ENCODE results near the gene MALT1. TPM values are rescaled to one million over a fixed set of nuclear protein-coding genes. Genes with fewer than 3 reads are reported as not detected.
A peak's percentile ranks its signal among the peaks of the same experiment; 100 is the strongest.

The MALT1 gene
- total and polyA plus RNA-seq, 2 donors from 2014 or later = 10.4 to 39.4 TPM

DNA sequence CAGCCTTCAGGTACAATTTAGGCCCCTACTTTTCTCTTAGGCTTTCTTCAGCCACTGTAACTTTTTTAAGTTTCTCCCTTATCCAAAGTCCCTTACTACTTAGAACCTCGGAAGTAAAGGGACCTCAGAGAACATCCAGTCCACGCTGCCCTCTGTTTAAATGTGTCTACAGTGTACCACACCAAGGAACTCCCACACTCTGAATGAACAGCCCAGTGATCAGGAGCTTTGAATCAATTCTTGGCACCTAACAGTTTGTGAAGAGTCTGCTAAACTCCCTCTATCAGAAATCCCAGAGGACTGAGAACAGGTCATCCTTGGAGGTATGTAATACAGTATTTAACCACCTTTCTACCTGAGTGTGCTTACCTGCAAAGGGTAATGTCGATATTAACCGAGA is 11.6 kb upstream of the MALT1 start:
- H3K27me3 ChIP-seq (ENCODE audit: control insufficient read depth, insufficient read depth, low read length) = no peaks in the 10 kb centered on the region
- H3K4me1 ChIP-seq (ENCODE audit: control insufficient read depth in 2 of 3, insufficient read depth in 2 of 3, low read depth in 1 of 3, low read length in 3 of 3) = no peaks in the 10 kb centered on the region
- H3K27ac ChIP-seq (ENCODE audit: low read depth in 2 of 2, low read length in 2 of 2) = no peak overlapping the region
- no peaks in the 10 kb centered on the region for H3K36me3 ChIP-seq (ENCODE audit: control insufficient read depth in 2 of 3, insufficient read depth in 3 of 3, low read length in 3 of 3)
- no peak for TF ChIP-seq CTCF (IDR thresholded peaks at IDR 0.05; ENCODE audit: borderline replicate concordance, extremely low read depth, insufficient read depth)
- no peak overlapping the region for H3K9ac ChIP-seq (ENCODE audit: low read length in 3 of 3)
- intact Hi-C loops (cut with DNase I) = no loop called here
- FAIRE-seq = no peak
- DNase-seq = no peak
- H3K9me3 ChIP-seq (ENCODE audit: control insufficient read depth in 2 of 3, insufficient read depth in 1 of 3, low read length in 3 of 3) = peaks cover 0 to 3% (median 0%) of the 10 kb centered on the region in 3 donors
- H3K4me3 ChIP-seq (ENCODE audit: low read length in 3 of 3) = no peak overlapping the region

- Histone ChIP-seq H3K36me3 (ENCODE audit: control insufficient read depth in 2 of 3, insufficient read depth in 3 of 3, low read length in 3 of 3) (no peaks in the 10 kb centered on the region), H3K27ac (ENCODE audit: low read depth in 2 of 2, low read length in 2 of 2) (no peak overlapping the region), H3K27me3 (ENCODE audit: control insufficient read depth, insufficient read depth, low read length) (no peaks in the 10 kb centered on the region), H3K9ac (ENCODE audit: low read length in 3 of 3) (no peak overlapping the region), H3K4me1 (ENCODE audit: control insufficient read depth in 2 of 3, insufficient read depth in 2 of 3, low read depth in 1 of 3, low read length in 3 of 3) (no peaks in the 10 kb centered on the region), H3K4me3 (ENCODE audit: low read length in 3 of 3) (no peak overlapping the region), H3K9me3 (ENCODE audit: control insufficient read depth in 2 of 3, insufficient read depth in 1 of 3, low read length in 3 of 3) (no peaks in the 10 kb centered on the region)
- no peak for TF ChIP-seq CTCF (IDR thresholded peaks at IDR 0.05; ENCODE audit: borderline replicate concordance, extremely low read depth, insufficient read depth)
- intact Hi-C loops (cut with DNase I) = no loop called here
- DNase-seq = no peak
- FAIRE-seq = no peak
These were observed 10.3 kb upstream of the MALT1 start for GRCh38 chr18:58660915-58661314.

- FAIRE-seq (no peak), DNase-seq (peak in 1 of 5 donors; percentile 41)
- H3K9me3 ChIP-seq (ENCODE audit: control insufficient read depth in 2 of 3, insufficient read depth in 1 of 3, low read length in 3 of 3) = no peaks in the 10 kb centered on the region
- no peak overlapping the region for H3K27ac ChIP-seq (ENCODE audit: low read depth in 2 of 2, low read length in 2 of 2)
- no peak overlapping the region for H3K9ac ChIP-seq (ENCODE audit: low read length in 3 of 3)
- TF ChIP-seq CTCF (IDR thresholded peaks at IDR 0.05; ENCODE audit: borderline replicate concordance, extremely low read depth, insufficient read depth) = peak; percentile 7
- no peak overlapping the region for H3K4me3 ChIP-seq (ENCODE audit: low read length in 3 of 3)
- H3K4me1 ChIP-seq (ENCODE audit: control insufficient read depth in 2 of 3, insufficient read depth in 2 of 3, low read depth in 1 of 3, low read length in 3 of 3) = no peaks in the 10 kb centered on the region
- H3K27me3 ChIP-seq (ENCODE audit: control insufficient read depth, insufficient read depth, low read length) = no peaks in the 10 kb centered on the region
- intact Hi-C loops (cut with DNase I) = no loop called here
- no peaks in the 10 kb centered on the region for H3K36me3 ChIP-seq (ENCODE audit: control insufficient read depth in 2 of 3, insufficient read depth in 3 of 3, low read length in 3 of 3)
These were observed 9.8 kb upstream of the MALT1 start for GRCh38 chr18:58661423-58661822.

GRCh38 chr18:58662118-58662517 is 9.1 kb upstream of the MALT1 start:
- Histone ChIP-seq H3K9me3 (ENCODE audit: control insufficient read depth in 2 of 3, insufficient read depth in 1 of 3, low read length in 3 of 3) (no peaks in the 10 kb centered on the region), H3K27ac (ENCODE audit: low read depth in 2 of 2, low read length in 2 of 2) (no peak overlapping the region), H3K4me3 (ENCODE audit: low read length in 3 of 3) (no peak overlapping the region), H3K27me3 (ENCODE audit: control insufficient read depth, insufficient read depth, low read length) (no peaks in the 10 kb centered on the region), H3K9ac (ENCODE audit: low read length in 3 of 3) (no peak overlapping the region), H3K36me3 (ENCODE audit: control insufficient read depth in 2 of 3, insufficient read depth in 3 of 3, low read length in 3 of 3) (no peaks in the 10 kb centered on the region), H3K4me1 (ENCODE audit: control insufficient read depth in 2 of 3, insufficient read depth in 2 of 3, low read depth in 1 of 3, low read length in 3 of 3) (no peaks in the 10 kb centered on the region)
- intact Hi-C loops (cut with DNase I) = no loop called here
- no peak for TF ChIP-seq CTCF (IDR thresholded peaks at IDR 0.05; ENCODE audit: borderline replicate concordance, extremely low read depth, insufficient read depth)
- FAIRE-seq = no peak
- DNase-seq = no peak
